Tibial nerve (tissue), 4 donors: ENCODE measurements around the gene MAN1B1. TPM values are rescaled to one million over a fixed set of nuclear protein-coding genes. Genes with fewer than 3 reads are reported as not detected.

Source experiments
- DNase-seq, 2 donors: peaks; one replicate each; pipeline ENCODE4 v3.0.0-alpha.2; 2019; ENCODE audit warnings: low spot score in 2 of 2
- H3K27ac ChIP-seq, 4 donors: fragments of 200-600 bp; sonication (generic) in 3 of 4; one replicate each; pipeline ENCODE4 v1.5.1; 2017 to 2019; ENCODE audit warnings: mild to moderate bottlenecking in 1 of 4
- H3K27me3 ChIP-seq, 2 donors: fragments of 200-600 bp; sonication (generic) in 1 of 2; one replicate each; pipeline versions ENCODE4 v1.5.1 to v1.6.0; 2017 to 2019
- H3K36me3 ChIP-seq, 3 donors: fragments of 200-600 bp; sonication (generic); one replicate each; pipeline ENCODE4 v1.5.1; 2018 to 2019
- H3K4me1 ChIP-seq, 4 donors: fragments of 200-600 bp; sonication (generic) in 3 of 4; one replicate each; pipeline ENCODE4 v1.5.1; 2017 to 2019
- H3K4me3 ChIP-seq, 4 donors: fragments of 200-600 bp; sonication (generic) in 3 of 4; one replicate each; pipeline ENCODE4 v1.5.1; 2017 to 2019; ENCODE audit warnings: mild to moderate bottlenecking in 1 of 4, moderate library complexity in 1 of 4
- H3K9me3 ChIP-seq, 4 donors: fragments of 200-600 bp; sonication (generic) in 3 of 4; one replicate each; pipeline ENCODE4 v1.5.1; 2017 to 2019
- EP300 ChIP-seq, 2 donors: sonication (generic); formaldehyde crosslinking; IDR thresholded peaks; one replicate each; pipeline ENCODE4 v1.6.1; 2017; ENCODE audit warnings: antibody characterized with exemption in 2 of 2, mild to moderate bottlenecking in 1 of 2
- POLR2A ChIP-seq, 2 donors: fragments of 450-650 bp; IDR thresholded peaks; one replicate each; pipeline ENCODE4 v1.6.1; 2017; ENCODE audit warnings: antibody characterized with exemption in 2 of 2, mild to moderate bottlenecking in 2 of 2, moderate library complexity in 2 of 2
- WGBS, 2 donors: methylation state at CpG; one replicate each; pipeline ENCODE4 v1.1.5; 2018; 5-methylcytosine and 5-hydroxymethylcytosine counted together
- total RNA-seq, 4 donors: library from RNA; depleted of rRNA; stranded (reverse); fragments of >200 nt; gene quantifications; one replicate each; pipeline ENCODE4 v1.1.0, GENCODE V29; 2016
- TF ChIP-seq, protein P1 (sequence below), 5 experiments: fragments of 200-600 bp in 3 of 5; fragments of 450-650 bp in 2 of 5; sonication (generic) in 3 of 5; IDR thresholded peaks; one replicate each; pipeline ENCODE4 v1.5.1; 2016 to 2019; ENCODE audit warnings: antibody characterized with exemption in 5 of 5, mild to moderate bottlenecking in 3 of 5, moderate library complexity in 2 of 5

The MAN1B1 gene
- total RNA-seq, 4 donors from 2014 or later, result 47.3 to 58.1 (median 52.1) TPM

DNA sequence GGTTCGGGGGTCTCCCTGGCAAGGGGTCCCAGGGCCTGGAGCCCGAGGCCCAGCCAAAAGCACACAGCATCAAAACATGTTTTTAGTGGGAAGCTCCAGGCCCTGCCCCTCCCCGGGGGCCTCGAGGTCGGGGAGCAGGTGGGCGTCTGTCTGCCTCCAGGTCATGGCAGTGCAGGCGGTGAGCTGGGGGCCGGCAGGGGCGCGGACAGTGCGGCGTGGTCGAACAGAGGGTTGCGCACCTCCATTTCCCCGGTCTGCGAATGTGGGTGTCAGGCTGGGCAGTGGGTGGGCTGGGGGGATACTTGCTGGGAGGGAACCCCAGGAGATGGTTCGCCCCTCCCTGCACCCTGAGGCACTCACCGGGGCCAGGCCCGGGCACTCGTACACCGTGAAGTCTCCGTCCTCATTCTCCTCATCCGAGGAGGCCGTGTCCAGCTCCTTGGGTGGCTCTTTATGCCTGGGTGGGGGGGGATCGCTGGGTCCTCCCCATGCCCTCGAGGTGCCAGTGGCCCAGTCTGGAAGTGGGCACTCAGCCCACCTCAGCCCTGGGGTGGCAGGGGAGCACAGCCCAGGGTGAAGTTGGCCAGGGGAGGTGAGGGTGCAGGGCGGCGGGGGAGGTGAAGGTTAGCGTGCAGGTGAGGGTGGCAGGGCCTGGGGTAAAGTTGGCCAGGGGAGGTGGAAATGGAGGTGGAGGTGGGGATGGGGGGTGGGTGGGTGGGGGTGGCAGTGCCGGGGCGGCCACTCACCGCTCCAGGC lies 47.0 kb upstream of the MAN1B1 start:
- no peak overlapping the region for H3K4me3 ChIP-seq
- TF ChIP-seq POLR2A (IDR thresholded peaks at IDR 0.05), result no peak
- TF ChIP-seq EP300 (IDR thresholded peaks at IDR 0.05), result no peak
- TF ChIP-seq, protein P1, sequence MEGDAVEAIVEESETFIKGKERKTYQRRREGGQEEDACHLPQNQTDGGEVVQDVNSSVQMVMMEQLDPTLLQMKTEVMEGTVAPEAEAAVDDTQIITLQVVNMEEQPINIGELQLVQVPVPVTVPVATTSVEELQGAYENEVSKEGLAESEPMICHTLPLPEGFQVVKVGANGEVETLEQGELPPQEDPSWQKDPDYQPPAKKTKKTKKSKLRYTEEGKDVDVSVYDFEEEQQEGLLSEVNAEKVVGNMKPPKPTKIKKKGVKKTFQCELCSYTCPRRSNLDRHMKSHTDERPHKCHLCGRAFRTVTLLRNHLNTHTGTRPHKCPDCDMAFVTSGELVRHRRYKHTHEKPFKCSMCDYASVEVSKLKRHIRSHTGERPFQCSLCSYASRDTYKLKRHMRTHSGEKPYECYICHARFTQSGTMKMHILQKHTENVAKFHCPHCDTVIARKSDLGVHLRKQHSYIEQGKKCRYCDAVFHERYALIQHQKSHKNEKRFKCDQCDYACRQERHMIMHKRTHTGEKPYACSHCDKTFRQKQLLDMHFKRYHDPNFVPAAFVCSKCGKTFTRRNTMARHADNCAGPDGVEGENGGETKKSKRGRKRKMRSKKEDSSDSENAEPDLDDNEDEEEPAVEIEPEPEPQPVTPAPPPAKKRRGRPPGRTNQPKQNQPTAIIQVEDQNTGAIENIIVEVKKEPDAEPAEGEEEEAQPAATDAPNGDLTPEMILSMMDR (IDR thresholded peaks at IDR 0.05), result no peak
- H3K27ac ChIP-seq, result no peak overlapping the region
- WGBS, 2 donors, result 85 to 89% methylated on average over 9 to 30 of the region's 32 CpGs
- DNase-seq, result no peak
- H3K9me3 ChIP-seq, result no peaks in the 10 kb centered on the region
- H3K27me3 ChIP-seq, result no peaks in the 10 kb centered on the region
- H3K4me1 ChIP-seq, result peaks cover 0 to 33% (median 16%) of the 10 kb centered on the region in 4 donors
- H3K36me3 ChIP-seq, result peaks cover 0 to 52% (median 0%) of the 10 kb centered on the region in 3 donors

DNA sequence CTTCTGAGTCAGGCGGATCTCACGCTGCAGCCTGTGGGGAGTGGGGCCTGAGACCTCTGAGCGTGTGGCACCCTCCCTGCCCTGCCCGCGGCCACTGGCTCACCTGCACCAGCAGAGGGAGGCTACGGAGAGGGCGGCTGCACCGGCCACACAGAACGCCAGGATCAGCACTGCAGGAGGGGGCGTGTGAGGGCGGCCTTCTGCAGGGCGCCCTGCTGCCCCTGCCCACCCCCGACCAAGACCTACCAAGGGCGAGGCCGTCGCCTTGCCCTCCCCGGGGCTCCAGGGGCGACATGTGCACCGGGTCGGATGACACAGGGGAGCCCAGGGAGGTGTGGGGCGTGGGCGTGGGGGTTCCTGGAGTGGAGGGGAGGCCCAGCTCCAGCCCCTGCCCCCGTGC lies 46.2 kb upstream of the MAN1B1 start:
- no peak for DNase-seq
- WGBS, 2 donors, result 88 to 93% methylated on average over 6 to 14 of the region's 23 CpGs
- peak overlapping the region in 1 of 4 donors; percentile 23 for H3K4me3 ChIP-seq
- no peaks in the 10 kb centered on the region for H3K9me3 ChIP-seq
- no peak overlapping the region for H3K27ac ChIP-seq
- peaks cover 0 to 32% (median 17%) of the 10 kb centered on the region in 4 donors for H3K4me1 ChIP-seq
- no peaks in the 10 kb centered on the region for H3K27me3 ChIP-seq
- TF ChIP-seq EP300 (IDR thresholded peaks at IDR 0.05) (no peak), POLR2A (IDR thresholded peaks at IDR 0.05) (no peak)
- TF ChIP-seq, protein P1 (IDR thresholded peaks at IDR 0.05), result no peak
- peaks cover 0 to 52% (median 0%) of the 10 kb centered on the region in 3 donors for H3K36me3 ChIP-seq

DNA sequence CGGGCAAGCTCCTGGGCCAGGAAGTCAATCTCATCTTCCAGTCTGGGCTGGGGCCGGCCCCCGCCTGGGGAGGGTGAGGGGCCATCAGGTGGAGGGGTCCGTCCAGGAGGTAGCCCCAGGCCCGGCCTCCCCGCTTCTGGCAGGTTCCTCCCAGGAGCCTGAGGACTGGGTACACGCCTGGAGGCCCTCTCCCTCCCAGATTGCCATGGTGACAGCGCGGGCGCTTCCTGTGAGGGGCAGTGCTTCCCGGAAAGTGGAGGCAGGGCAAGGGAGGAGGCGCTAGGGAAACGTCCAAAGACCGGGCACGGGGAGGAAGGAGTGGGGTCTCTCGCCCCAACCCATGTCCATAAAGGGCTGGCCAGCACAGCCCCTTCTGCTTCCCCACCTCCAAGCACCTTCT lies 45.7 kb upstream of the MAN1B1 start:
- TF ChIP-seq, protein P1 (IDR thresholded peaks at IDR 0.05), result no peak
- TF ChIP-seq POLR2A (IDR thresholded peaks at IDR 0.05) (no peak), EP300 (IDR thresholded peaks at IDR 0.05) (no peak)
- Histone ChIP-seq H3K36me3 (peaks cover 0 to 52% (median 0%) of the 10 kb centered on the region in 3 donors), H3K27ac (no peak overlapping the region), H3K27me3 (no peaks in the 10 kb centered on the region), H3K9me3 (no peaks in the 10 kb centered on the region), H3K4me3 (peak overlapping the region in 1 of 4 donors; percentile 23), H3K4me1 (peaks cover 0 to 32% (median 18%) of the 10 kb centered on the region in 4 donors)
- DNase-seq, result no peak
- 45 to 55% methylated on average over 10 of the region's 16 CpGs for WGBS, 2 donors

DNA sequence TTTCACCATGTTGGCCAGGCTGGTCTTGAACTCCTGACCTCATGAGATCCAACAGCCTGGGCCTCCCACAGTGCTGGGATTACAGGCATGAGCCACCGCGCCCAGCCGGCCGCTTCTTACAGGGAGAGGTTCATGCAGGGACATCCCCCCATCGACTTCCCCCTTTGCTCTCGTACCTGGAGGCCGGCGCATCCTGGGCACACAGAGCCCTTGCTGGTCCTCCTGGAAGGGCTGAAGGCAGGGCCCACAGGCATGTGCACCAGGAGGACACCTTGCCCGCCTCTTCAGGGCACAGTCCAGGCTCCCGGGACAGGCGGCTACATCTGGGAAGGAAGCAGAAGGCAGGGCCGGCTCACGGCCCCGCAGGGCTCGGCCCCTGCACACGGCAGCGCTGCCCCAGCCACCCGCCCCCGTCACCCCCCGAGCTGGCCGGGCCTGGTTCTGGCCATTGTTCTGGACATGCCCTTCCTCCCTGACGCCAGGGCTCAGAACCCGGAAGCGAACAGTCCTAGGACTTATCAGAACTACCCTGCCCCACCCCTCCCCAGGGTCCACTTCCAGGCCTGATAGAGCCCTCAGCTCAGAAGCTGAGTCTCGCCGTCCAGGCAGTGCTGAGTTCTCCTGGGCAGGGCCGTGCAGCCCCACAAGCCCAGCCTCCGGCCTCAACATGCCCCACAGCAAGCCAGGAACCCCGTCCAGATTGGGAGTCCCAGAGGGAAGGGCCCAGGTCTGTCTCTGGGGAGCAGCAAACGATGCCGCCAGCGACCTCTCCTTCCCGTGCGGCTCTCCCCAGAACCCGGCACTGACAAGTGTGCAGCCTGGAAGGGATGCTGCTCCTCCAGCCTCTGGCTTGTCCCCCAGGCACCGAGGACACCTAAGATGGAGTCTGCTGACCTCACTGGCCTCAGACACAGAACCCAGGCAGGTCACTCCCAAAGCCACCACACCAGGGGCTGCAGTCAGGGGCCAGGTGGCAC lies 43.7 kb upstream of the MAN1B1 start:
- Histone ChIP-seq H3K27me3 (peaks cover 0 to 1% of the 10 kb centered on the region in 2 donors), H3K4me3 (peak overlapping the region in 2 of 4 donors; percentile 9 to 76), H3K27ac (peak overlapping the region in 1 of 4 donors; percentile 67), H3K4me1 (peaks cover 0 to 40% (median 24%) of the 10 kb centered on the region in 4 donors), H3K9me3 (no peaks in the 10 kb centered on the region), H3K36me3 (peaks cover 0 to 41% (median 0%) of the 10 kb centered on the region in 3 donors)
- 68 to 69% methylated on average over 25 to 27 of the region's 36 CpGs for WGBS, 2 donors
- TF ChIP-seq, protein P1 (IDR thresholded peaks at IDR 0.05), result no peak
- TF ChIP-seq POLR2A (IDR thresholded peaks at IDR 0.05), result no peak
- TF ChIP-seq EP300 (IDR thresholded peaks at IDR 0.05), result no peak
- no peak for DNase-seq
